OCI-LY1 (cell line): ENCODE data around the gene CENPT.

Source experiments
- H2AFZ ChIP-seq: fragments of 200-600 bp; sonication (generic), shearing (Covaris generic); 2 replicates; pipeline ENCODE4 v1.6.0; 2014; ENCODE audit warnings: antibody characterized with exemption, mild to moderate bottlenecking, low read length
- H3F3A ChIP-seq: fragments of 200-600 bp; sonication (generic), shearing (Covaris generic); 2 replicates; pipeline ENCODE4 v1.6.0; 2014; ENCODE audit warnings: mild to moderate bottlenecking, antibody characterized with exemption, low read length, moderate library complexity; ENCODE audit not compliant: insufficient read depth
- H3K27ac ChIP-seq: fragments of 200-600 bp; sonication (generic); 2 replicates; pipeline ENCODE4 v1.5.1; 2014; ENCODE audit warnings: low read length, mixed run types, mild to moderate bottlenecking, low read depth; ENCODE audit not compliant: poor library complexity, severe bottlenecking
- H3K27me3 ChIP-seq: fragments of 200-600 bp; sonication (generic); 2 replicates; pipeline ENCODE4 v1.6.0; 2014; ENCODE audit warnings: antibody characterized with exemption, mild to moderate bottlenecking, low read length, moderate library complexity; ENCODE audit not compliant: insufficient read depth
- H3K36me3 ChIP-seq: fragments of 200-600 bp; sonication (generic); 2 replicates; pipeline ENCODE4 v1.6.1; 2014; ENCODE audit warnings: mild to moderate bottlenecking, antibody characterized with exemption, low read length, moderate library complexity, mixed read lengths; ENCODE audit not compliant: insufficient read depth
- H3K4me1 ChIP-seq: fragments of 200-600 bp; sonication (generic); 2 replicates; pipeline ENCODE4 v1.5.1; 2014; ENCODE audit warnings: mild to moderate bottlenecking, low read length, moderate library complexity; ENCODE audit not compliant: insufficient read depth, severe bottlenecking
- H3K4me2 ChIP-seq: fragments of 200-600 bp; sonication (generic), shearing (Covaris generic); 2 replicates; pipeline ENCODE4 v1.6.1; 2014; ENCODE audit warnings: low read length
- H3K4me3 ChIP-seq: fragments of 200-600 bp; sonication (generic); 2 replicates; pipeline ENCODE4 v1.5.1; 2014; ENCODE audit warnings: low read length, low read depth, mild to moderate bottlenecking, mixed read lengths; ENCODE audit not compliant: poor library complexity, severe bottlenecking
- H3K79me2 ChIP-seq: fragments of 200-600 bp; shearing (Covaris generic); 2 replicates; pipeline ENCODE4 v1.6.1; 2016; ENCODE audit warnings: mixed run types, low read length, mixed read lengths; ENCODE audit not compliant: insufficient read depth
- H3K9ac ChIP-seq: fragments of 200-600 bp; sonication (generic), shearing (Covaris generic); 2 replicates; pipeline ENCODE4 v1.6.1; 2014; ENCODE audit warnings: mild to moderate bottlenecking, low read length, mixed read lengths
- H3K9me2 ChIP-seq: fragments of 200-600 bp; sonication (generic), shearing (Covaris generic); 2 replicates; pipeline ENCODE4 v1.6.1; 2014; ENCODE audit warnings: low read depth, mild to moderate bottlenecking, low read length, mixed read lengths
- H3K9me3 ChIP-seq: fragments of 200-600 bp; shearing (Covaris generic); 2 replicates; pipeline ENCODE4 v1.6.1; 2014; ENCODE audit warnings: low read length, mixed read lengths
- H4K20me1 ChIP-seq: fragments of 200-600 bp; sonication (generic), shearing (Covaris generic); 2 replicates; pipeline ENCODE4 v1.6.0; 2016; ENCODE audit warnings: mild to moderate bottlenecking, low read length; ENCODE audit not compliant: insufficient read depth
- CTCF ChIP-seq: fragments of 200-600 bp; sonication (generic), shearing (Covaris generic); IDR thresholded peaks from 2 replicates; pipeline ENCODE4 v1.5.1; 2017; ENCODE audit warnings: mild to moderate bottlenecking, antibody characterized with exemption, low read length, moderate library complexity, mixed read lengths
- EZH2 ChIP-seq: fragments of 200-600 bp; sonication (generic), shearing (Covaris generic); IDR thresholded peaks from 2 replicates; pipeline ENCODE4 v1.8.0; 2017; ENCODE audit warnings: borderline replicate concordance, mixed run types, mild to moderate bottlenecking, antibody characterized with exemption, low read length, moderate library complexity, mixed read lengths

Gene CENPT

GRCh38 chr16:67848118-67848517, 625 bp upstream of the CENPT start:
- peaks cover 40% of the 10 kb centered on the region for H3K4me1 ChIP-seq
- TF ChIP-seq CTCF (no peak), EZH2 (no peak)
- H3K27me3 ChIP-seq: no peaks in the 10 kb centered on the region
- H4K20me1 ChIP-seq: no peaks in the 10 kb centered on the region
- peak overlapping the region; percentile 85 for H3K9ac ChIP-seq
- peaks cover 38% of the 10 kb centered on the region for H3K79me2 ChIP-seq
- no peaks in the 10 kb centered on the region for H3K9me2 ChIP-seq
- peaks cover 6% of the 10 kb centered on the region for H3K36me3 ChIP-seq
- H3K9me3 ChIP-seq: no peaks in the 10 kb centered on the region
- peak overlapping the region; percentile 95 for H3K4me3 ChIP-seq
- H3K4me2 ChIP-seq: peak overlapping the region; percentile 92
- H3F3A ChIP-seq: no peaks in the 10 kb centered on the region
- H2AFZ ChIP-seq: no peak overlapping the region
- no peak overlapping the region for H3K27ac ChIP-seq

GRCh38 chr16:67846320-67847063, 1.0 kb downstream of the CENPT start, which contains the start of gene NUTF2:
TSS of gene NUTF2 (plus strand) at chr16:67846933. CDS start at chr16:67865131, 18,198 bp downstream.
- Histone ChIP-seq H4K20me1 (no peaks in the 10 kb centered on the region), H3K4me3 (peak within 1 kb of the TSS; percentile 95), H3K27ac (peak within 1 kb of the TSS; percentile 87), H3K27me3 (no peaks in the 10 kb centered on the region), H3K4me1 (peaks cover 46% of the 10 kb centered on the region), H3K4me2 (peak within 1 kb of the TSS; percentile 92), H2AFZ (no peak within 1 kb of the TSS), H3K9me2 (no peaks in the 10 kb centered on the region), H3K36me3 (peaks cover 6% of the 10 kb centered on the region), H3F3A (no peaks in the 10 kb centered on the region), H3K9ac (peak within 1 kb of the TSS; percentile 85), H3K9me3 (no peaks in the 10 kb centered on the region), H3K79me2 (peaks cover 27% of the 10 kb centered on the region)
- TF ChIP-seq CTCF (no peak), EZH2 (no peak)

- H3K9ac ChIP-seq: peak overlapping the region; percentile 85
- peak overlapping the region; percentile 87 for H3K27ac ChIP-seq
- peak overlapping the region; percentile 95 for H3K4me3 ChIP-seq
- H3K36me3 ChIP-seq: peaks cover 6% of the 10 kb centered on the region
- peaks cover 49% of the 10 kb centered on the region for H3K4me1 ChIP-seq
- H3K9me3 ChIP-seq: no peaks in the 10 kb centered on the region
- peak overlapping the region; percentile 92 for H3K4me2 ChIP-seq
- H3K79me2 ChIP-seq: peaks cover 27% of the 10 kb centered on the region
- H4K20me1 ChIP-seq: no peaks in the 10 kb centered on the region
- H2AFZ ChIP-seq: no peak overlapping the region
- no peaks in the 10 kb centered on the region for H3K9me2 ChIP-seq
- TF ChIP-seq CTCF (no peak), EZH2 (no peak)
- no peaks in the 10 kb centered on the region for H3K27me3 ChIP-seq
- no peaks in the 10 kb centered on the region for H3F3A ChIP-seq
Measured at GRCh38 chr16:67846063-67846319, 1.5 kb downstream of the CENPT start.
